ENCODE measurements around the gene STH. TPM values are rescaled to one million over a fixed set of nuclear protein-coding genes. Genes with fewer than 3 reads are reported as not detected.

The STH gene
- total RNA-seq, 1 donor from 2014 or later, result not detected

GRCh38 chr17:46047856-46048255, 48.8 kb downstream of the STH start:
- H3K9me3 ChIP-seq (ENCODE audit: insufficient read depth, low read depth, low read length), result no peaks in the 10 kb centered on the region
- Mint-ChIP-seq H3K27me3 (ENCODE audit: low read depth, unreplicated experiment) (no peaks in the 10 kb centered on the region), H3K36me3 (ENCODE audit: low read depth, unreplicated experiment) (peaks cover 29% of the 10 kb centered on the region), H3K4me1 (ENCODE audit: low read depth, unreplicated experiment) (peaks cover 30% of the 10 kb centered on the region), H3K4me3 (ENCODE audit: unreplicated experiment) (no peak overlapping the region), H3K27ac (ENCODE audit: unreplicated experiment) (no peak overlapping the region), H3K9me3 (ENCODE audit: unreplicated experiment) (peaks cover 2% of the 10 kb centered on the region)
- no peak overlapping the region for H3K9ac ChIP-seq (ENCODE audit: low read length)
- H2AFZ ChIP-seq (ENCODE audit: low read depth, low read length), result no peak overlapping the region
- TF ChIP-seq, protein P1, sequence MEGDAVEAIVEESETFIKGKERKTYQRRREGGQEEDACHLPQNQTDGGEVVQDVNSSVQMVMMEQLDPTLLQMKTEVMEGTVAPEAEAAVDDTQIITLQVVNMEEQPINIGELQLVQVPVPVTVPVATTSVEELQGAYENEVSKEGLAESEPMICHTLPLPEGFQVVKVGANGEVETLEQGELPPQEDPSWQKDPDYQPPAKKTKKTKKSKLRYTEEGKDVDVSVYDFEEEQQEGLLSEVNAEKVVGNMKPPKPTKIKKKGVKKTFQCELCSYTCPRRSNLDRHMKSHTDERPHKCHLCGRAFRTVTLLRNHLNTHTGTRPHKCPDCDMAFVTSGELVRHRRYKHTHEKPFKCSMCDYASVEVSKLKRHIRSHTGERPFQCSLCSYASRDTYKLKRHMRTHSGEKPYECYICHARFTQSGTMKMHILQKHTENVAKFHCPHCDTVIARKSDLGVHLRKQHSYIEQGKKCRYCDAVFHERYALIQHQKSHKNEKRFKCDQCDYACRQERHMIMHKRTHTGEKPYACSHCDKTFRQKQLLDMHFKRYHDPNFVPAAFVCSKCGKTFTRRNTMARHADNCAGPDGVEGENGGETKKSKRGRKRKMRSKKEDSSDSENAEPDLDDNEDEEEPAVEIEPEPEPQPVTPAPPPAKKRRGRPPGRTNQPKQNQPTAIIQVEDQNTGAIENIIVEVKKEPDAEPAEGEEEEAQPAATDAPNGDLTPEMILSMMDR (IDR thresholded peaks at IDR 0.05; ENCODE audit: insufficient read depth, low read depth, low read length), result no peak
- H3K4me1 ChIP-seq (ENCODE audit: insufficient read depth, low read length), result peaks cover 3% of the 10 kb centered on the region
- no peak for DNase-seq (ENCODE audit: low read depth)
- H3K36me3 ChIP-seq (ENCODE audit: insufficient read depth, low read length), result peaks cover 40% of the 10 kb centered on the region
- H3K4me2 ChIP-seq (ENCODE audit: low read length), result no peak overlapping the region
- no peak overlapping the region for H3K4me3 ChIP-seq (ENCODE audit: insufficient read depth, low read depth, low read length)
- no peak for FAIRE-seq
- H3K79me2 ChIP-seq (ENCODE audit: insufficient read depth, low read length), result peaks cover 18% of the 10 kb centered on the region
- H3K27me3 ChIP-seq (ENCODE audit: insufficient read depth, low read length), result no peaks in the 10 kb centered on the region
- H4K20me1 ChIP-seq (ENCODE audit: insufficient read depth, low read length), result peaks cover 38% of the 10 kb centered on the region
- H3K27ac ChIP-seq (ENCODE audit: low read depth, low read length), result no peak overlapping the region

Other genes starting within 250 kb of the STH start
- gene CRHR1, start 214.9 kb upstream of the STH start, total RNA-seq, result 0.20 and 0.38 TPM in 2 replicates
- gene SPPL2C, start 154.4 kb upstream of the STH start, total RNA-seq, result not detected in 2 replicates
- gene MAPT, start 104.7 kb upstream of the STH start, total RNA-seq, result 2.1 and 2.2 TPM in 2 replicates
- 97.1 and 99.8 TPM in 2 replicates for gene KANSL1, start 194.2 kb downstream of the STH start, total RNA-seq